NAMALWA (cell line): ENCODE data around the gene NELL2.
A peak's percentile ranks its signal among the peaks of the same experiment; 100 is the strongest.
"Not testable (repeated sequence)": the region's sequence is repeated elsewhere in the genome, so short reads cannot be mapped to it uniquely, and the experiment has no call there.

ENCODE experiments used
- DNase-seq: peaks from one replicate; pipeline ENCODE4 v3.0.0-alpha.2; 2015; ENCODE audit warnings: low spot score

NELL2 gene

DNA sequence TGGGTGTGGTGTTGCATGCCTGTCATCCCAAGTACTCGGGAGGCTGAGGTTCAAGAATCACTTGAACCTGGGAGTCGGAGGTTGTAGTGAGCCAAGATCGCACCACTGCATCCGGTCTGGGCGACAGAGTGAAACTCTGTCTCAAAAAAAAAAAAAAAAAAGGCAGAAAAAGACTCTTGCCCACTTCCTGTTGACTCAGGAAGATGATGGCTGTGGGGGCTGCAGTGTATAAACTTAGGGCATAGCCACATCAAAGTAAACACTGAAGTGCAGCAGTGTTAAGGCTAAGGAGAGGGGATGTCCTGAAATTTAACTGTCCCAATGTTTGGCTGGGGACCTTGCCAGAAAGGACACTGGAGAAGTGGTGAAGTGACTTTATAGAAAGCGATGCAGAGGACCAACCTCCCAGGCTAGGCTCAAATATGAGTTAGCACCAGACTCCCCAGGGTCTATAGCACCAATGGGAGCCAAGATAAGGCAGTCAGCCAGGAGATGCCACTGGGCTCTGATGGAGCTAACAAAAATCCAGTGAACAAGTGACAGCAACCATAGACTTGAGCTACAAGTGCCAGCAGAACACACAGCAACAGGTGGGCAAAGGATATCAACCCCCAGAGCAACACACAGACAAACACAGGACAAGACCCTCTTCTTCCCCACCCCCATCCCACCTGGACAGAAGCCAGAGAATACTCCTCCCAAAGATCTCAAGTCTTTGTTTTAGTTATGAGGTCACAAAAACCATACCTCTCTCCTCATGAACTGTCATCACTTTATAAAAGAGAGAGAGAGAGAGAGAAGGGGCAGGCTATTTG is 28.0 kb downstream of the NELL2 start:
- DNase-seq: peak; percentile 86

DNA sequence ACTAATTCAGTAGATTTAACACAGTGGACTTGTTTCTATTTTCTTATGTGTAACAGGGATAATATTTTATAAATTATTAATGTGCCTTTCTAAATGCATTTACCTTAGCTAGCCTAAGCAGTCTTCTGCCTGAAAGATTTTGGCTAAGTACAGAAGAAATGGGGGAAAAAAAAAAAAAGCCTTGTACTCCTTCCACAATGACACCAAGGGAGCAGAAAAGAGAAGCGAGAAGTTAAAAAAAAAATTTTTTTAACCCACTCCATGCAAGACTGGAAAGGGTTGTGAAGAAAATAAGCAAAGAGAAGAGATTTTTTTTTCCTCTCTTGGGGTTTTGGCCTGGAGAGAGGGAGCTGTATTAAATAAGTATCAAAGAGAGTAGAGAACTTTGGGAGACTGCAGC is 28.7 kb downstream of the NELL2 start:
- DNase-seq: peak; percentile 43

DNA sequence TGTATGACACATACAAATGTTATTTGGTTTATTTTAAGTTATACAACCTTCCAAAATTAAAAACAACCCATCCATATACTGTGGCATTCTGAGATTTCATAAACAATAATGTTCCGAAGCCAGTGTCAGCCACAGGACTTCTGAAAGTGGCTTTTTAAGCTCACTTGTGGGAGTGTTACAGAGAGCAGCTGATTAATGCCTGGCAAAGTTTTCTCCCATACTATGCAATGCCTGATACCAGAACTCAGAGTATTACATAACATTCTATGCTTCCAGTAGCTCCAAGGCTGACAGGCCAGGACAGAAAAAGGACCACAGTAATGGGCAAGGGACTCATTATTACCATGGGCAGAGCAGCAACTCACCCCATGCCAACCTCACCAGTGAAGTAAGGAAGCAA is 29.3 kb downstream of the NELL2 start:
- peak; percentile 10 for DNase-seq

DNA sequence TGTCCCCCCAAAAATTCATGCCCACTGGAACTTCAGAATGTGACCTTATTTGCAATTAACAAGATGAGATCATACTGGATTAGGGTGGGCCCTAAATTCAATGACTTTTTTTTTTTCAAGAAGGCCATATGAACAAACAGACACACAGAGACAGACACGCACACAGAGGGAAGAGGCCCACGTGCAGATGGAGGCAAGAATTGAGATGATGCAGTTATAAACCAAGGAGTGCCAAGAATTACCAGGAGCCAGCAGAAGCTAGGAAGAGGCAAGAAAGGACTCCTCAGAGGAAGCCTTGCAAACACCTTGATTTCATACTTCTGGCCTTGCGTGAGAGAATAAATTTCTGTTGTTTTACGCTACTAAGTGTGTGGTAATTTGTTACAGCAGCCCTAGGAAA is 33.4 kb downstream of the NELL2 start:
- no peak for DNase-seq

DNA sequence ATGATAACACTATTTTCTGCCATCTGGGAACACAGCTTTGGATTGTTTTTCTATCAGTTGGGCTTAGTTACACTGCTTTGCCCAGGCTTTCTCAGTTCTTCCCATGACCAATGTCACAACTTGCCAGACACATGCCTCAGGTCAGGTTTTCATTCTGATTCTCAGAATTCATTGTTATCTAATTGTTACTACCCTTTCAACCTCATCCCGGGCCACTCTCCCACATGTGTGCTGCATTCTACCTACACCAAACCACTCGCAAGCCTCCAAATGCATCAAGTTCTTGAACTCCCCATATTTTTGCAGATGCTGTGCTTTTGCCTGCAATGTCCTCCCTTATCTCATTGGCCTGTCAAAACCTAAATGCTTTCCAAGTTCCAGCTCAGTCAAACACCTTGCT is 36.3 kb downstream of the NELL2 start:
- DNase-seq: no peak

DNA sequence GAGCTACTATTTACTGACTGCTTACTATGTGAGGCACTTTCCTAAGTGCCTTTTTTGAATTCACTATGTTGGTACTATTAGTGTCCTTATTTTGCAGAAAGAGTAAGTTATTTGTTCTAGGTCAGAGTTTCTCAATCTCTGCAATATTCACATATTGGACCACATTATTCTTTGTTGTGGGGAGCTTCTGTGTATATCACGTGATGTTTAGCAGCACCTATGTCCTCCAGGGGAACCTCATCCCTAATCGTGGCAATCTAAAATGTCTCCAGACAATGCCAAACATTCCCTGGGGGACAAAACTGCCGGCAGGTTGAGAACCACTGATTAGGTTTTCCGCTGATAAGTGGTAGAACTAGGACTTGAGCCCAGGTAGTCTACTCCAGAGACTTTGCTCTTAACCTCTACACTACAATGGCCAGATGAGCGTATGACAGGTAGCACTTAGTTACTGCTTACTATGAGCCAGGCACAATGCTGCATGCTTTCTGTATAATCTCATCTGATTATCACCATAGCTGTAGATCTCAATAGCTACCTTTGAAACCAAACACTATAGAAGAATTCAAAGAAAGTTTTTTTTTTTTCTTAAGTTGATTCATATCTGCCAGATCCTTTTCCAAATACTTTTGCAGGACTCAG is 38.9 kb downstream of the NELL2 start:
- DNase-seq: no peak

DNA sequence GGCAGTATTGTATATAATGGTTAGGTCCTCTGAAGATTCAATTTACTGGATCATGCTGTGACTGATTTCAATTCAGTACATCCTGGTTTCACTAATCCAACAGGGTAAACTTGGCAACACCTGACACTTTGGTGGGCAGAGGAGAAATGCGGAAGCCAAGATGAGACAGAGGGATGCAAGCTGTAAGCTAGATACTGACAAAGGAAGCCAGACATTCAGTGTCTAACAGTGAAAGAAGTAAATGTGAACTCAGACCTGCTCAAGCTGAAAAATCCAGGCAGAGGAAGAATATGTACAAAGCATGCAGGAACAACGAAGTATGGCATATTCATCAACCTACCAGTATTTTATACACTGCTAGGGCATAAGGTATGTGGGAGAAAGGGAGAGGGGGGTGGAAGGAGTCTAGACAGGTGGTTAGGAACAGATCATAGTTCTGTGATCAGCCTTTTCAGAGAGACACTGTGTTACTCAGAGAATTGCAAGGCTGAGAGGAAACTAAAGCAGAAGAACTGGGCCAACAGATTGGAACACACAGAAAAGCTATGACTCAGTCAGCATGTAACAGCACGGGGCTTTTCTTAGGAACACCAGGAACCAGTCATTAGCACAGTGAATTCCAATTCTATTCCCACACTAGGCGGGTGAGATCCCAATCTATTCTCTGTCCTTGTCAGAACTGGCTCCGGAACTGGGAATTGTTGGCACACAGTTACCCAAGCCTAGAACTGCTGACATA is 40.3 kb downstream of the NELL2 start:
- DNase-seq: no peak

DNA sequence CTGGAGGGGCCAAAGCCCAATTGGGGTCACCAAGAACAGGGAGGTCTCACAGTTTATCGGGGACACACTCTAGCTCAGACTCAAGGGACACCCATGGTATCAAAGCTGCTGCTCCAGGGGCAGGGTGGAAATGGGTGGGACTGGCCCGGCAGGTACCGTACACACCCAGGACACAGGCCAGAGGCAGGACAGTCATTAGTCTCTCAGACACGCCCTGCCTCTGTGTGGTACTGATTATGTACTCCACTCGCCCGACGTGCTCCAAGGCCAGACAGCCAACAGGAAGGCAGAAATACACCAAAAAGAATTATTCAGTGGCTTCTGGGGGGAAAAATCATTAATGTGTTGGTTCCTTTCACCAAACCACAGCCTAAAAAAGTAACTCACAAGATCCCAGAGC is 41.1 kb downstream of the NELL2 start:
- not testable (repeated sequence) for DNase-seq

DNA sequence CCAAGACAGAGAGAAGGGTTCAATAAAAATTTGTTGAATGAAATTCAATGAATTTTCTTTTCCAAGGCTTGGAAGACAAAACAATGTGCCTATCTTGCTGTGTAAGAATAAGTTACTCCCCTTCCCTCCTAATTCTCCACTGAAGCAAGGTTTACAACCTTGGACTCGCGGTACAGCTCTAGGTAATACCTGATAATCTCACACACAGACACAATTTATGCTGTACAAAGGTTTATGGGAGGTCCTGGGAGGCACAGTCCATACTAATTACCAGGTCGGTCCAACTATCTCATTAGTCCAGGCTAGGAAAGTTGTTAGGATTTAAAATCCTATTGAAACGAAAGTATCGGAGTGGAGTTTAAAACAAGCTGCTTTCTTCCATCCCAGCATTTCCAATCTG is 42.6 kb downstream of the NELL2 start:
- no peak for DNase-seq

DNA sequence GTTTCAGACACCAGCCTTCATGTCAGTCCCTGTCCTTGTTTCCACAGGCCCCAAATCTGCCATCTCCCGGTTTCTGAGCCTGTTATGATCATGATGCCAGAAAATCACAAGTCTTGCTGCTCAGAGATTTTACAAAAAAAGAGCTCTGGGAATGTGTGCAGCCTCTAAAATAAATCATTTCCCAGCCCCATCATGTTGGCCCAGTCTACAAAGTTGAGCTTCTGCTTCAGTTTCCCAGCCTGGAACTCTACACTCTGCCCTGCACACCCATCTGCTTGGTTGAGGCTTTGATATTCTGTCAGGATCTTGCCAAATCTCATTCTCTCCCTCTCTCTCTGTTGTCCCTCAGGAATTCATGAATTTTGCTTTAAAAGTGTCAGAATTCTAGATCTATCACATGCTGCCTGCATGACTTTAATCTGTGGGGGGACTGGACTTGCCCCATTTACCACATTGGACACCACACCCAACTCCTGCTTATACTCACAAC is 45.5 kb downstream of the NELL2 start:
- no peak for DNase-seq

DNA sequence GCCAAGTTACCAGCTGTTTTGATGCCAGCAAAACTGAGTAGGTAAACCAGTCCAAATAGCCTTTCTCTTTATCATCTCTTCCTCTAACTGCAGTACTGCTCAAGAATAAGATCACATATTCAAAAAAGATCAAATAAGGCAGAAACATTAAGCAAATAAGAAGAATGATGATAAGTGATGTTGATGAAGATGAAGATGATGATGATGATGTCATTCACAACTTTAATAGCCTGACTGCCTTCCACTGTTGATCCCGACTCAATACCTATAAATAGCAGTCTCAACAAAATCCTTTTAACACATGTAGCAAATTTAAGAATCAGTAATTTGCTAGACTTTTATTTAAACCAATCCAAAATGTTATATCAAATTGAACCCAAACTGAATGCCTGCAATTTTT is 47.1 kb downstream of the NELL2 start:
- no peak for DNase-seq

DNA sequence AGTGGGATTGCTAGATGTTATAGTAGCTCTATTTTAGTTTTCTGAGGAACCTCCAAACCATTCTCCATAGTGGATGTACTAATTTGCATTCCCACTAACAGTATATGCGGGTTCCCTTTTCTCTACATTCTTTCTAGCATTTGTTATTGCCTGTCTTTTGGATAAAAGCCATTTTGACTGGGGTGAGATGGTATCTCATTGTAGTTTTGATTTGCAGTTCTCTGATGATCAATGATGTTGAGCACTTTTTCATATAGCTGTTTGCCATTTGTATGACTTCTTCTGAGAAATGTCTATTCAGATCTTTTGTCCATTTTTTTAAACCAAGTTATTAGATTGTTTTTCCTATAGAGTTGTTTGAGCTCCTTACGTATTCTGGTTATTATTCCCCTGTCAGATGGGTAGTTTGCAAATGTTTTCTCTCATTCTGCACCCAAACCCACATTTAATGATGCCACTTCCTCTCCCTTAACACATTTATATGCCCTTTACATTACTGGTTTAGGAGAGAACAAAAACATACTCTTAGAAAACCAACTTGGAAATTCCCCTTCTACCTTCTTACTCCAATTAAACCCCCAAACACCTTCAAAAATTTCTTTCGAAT is 48.2 kb downstream of the NELL2 start:
- DNase-seq: no peak

DNA sequence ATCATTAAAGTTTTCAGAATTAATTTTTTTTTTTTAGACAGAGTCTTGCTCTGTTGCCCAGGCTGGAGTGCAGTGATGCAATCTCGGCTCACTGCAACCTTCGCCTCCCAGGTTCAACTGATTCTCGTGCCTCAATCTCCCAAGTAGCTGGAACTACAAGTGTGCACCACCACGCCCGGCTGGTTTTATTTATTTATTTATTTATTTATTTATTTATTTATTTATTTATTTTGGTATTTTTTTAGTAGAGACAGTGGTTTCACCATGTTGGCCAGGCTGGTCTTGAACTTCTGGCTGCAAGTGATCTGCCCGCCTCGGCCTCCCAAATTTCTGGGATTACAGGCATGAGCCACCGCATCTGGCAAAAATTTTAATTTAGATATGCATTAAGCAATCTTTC is 54.4 kb downstream of the NELL2 start:
- not testable (repeated sequence) for DNase-seq

DNA sequence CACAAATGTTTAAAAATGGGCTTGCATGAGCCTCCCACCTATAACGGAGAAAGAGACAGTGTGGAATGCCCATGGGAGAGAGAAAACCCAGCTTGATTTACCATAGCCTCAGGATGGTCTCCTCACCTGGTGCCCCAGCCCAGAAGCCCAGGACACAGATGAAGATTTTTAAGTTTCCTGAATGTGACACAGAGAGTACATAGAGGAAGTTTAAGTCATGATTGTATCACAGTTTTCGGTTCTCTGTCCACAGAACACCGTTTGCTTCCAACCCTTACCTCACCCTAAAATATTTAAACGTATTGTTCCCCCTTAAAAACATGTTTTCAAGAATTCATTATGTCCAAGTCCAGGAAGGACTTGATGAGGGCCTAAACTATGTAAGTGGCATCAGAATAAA is 56.2 kb downstream of the NELL2 start:
- no peak for DNase-seq

DNA sequence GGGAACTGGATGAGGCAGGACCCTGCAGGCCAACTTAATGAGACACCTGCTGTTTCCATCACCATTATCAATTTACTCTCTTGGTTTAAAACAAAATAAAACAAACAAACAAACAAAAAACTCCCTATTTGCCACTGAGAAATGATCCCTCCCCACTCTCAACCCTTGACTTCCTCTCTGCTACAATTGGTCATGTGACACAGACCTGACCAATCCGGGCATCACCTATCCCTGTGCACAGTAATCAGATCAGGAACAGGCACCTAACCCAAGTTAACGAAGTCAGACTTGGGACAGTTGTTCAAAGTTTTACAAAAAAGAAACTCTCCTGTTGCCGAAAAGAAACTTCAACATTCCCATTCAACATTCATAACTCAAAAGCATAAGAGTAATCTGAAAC is 58.4 kb downstream of the NELL2 start:
- no peak for DNase-seq

DNA sequence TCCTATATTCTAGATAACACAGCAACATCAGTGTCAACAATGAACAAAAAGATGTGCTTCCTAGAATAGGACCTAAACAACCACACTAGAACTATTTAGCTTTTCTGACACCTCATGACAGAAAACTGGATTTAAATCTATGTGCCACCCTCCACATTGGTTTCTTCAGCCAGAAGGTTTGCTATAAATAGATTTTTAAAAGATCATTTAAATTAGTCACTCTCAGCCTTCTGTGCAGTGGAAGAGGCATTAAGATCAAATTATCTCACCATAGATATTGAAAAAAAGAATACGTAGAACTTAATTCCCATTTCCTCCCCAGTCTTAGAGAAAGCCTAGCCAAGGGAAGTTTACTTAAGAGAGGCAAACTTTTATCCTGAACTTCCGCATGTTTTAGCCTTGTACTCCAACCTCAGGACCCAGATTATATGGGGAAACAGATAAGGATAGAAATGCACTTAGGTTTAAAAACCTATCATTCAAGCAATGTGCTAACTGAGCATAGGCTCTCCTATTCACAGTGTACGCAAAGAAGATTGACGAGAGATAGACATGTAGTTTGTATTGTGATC is 59.6 kb downstream of the NELL2 start:
- DNase-seq: no peak

DNA sequence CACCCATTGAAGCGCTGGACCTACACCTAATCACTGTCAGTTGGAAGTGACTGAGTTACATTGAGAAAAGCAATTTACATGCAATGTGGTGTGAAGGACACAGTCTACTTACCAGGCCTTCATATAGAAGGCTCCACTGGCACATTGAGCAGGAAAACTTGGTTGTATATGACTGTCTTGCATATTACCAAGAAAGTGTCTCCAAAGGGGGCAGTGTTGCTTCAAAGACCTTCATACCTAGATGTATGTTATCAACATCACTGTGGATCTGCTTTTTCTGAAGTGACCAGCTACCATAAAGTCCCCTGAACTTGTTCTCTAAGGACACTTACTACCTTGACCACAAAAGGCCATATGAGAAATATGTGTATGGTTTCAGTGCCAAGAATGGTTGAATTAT is 64.1 kb downstream of the NELL2 start:
- peak; percentile 71 for DNase-seq

DNA sequence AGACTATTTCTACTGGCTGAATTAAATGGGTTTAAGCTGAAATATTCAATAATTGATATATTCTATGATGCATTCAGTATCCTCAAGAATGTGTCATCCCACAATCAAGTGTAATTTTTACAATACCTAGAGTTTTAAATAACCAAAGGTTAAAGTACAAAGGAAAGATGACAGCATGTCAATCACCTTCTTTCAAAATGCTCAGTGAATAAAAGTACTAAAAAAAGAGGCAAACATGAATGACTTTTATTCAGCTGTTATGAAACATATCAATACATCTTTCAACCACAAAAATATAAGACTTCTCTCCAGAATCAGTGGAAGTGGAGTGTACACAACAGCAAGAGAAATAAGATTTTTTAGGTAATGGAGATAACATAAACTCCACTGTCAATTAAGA is 72.0 kb downstream of the NELL2 start:
- no peak for DNase-seq

DNA sequence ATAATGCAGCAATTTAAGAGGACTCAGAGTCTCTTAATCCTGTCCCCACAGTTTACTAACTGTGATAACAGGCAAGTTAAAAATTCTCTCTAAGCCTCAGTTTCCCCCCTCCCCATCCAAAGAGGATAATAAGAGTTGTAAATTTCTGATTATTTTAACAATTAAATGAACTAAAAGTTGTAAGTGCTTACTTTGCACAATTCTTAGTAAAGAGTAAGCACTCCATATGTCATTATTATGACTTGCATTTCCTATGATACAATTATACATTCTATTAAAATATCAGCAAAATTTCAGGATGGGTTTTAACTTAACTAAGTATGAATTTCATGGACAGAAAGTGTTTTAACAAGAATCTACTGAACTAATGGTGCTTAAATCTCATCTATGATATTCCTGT is 80.1 kb downstream of the NELL2 start:
- DNase-seq: no peak

DNA sequence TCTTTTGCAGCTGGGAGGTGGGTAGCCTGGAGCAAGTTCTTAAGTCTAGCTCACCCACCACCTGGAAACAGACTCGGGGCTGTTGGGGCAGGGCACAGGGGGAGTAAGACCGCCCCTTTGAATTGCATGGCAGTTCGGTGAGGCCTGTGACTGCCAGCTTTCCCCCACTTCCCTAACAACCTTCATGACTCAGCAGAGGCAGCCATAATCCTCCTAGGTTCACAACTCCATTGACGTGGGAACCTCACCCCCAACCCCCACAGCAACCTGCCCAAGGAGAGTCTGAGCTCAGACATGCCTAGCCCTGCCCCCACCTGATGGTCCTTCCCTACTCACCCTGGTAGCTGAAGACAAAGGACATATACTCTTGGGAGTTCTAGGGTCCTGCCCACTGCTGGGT is 87.4 kb downstream of the NELL2 start:
- no peak for DNase-seq

DNA sequence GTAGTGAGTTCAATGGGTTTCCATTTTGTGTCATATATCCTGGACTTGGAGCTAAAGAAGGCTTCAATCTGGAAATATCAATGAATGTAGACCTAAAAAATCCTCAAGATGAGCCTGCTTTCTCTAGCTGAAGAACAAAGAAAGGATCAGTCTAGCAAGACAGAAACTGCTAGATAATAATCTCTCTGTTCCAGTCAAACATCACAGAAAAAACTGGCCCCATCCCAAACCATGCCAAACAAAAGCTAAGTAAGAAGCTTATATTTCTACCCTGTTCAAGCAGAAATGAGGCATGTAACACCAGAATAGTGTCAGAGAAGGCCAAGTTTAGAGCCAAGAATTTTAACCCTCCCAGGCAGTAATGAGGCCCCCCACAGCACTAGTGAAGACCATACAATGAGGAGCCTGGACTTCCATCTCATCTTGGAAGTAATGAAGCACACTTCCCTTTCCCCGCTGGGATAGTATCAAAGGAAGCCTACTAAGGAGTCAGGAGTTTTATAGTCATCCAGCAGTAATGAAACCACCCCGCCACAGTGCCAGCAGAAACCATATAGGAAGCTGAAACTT is 95.8 kb downstream of the NELL2 start:
- DNase-seq: no peak

DNA sequence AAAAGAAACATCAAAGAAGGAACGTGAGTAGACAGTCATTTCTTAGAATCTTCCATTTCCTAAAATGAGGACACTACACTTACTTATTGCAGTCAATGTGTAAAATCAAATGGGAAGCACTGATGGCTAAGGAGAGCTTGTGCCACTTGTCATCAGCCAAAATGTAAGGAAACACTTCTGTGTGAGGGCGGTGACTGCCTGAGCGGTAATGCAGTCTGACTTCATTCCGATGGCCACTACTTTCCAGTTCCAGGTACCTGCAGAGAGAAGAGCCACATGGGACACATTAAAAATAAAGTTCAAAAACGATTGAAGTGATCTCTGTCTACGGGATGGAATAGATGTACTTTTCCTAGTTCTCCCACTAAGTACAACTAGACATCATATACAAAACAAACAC is 96.3 kb downstream of the NELL2 start:
- no peak for DNase-seq
